ENCODE results near the gene EFHC2. TPM values are rescaled to one million over a fixed set of nuclear protein-coding genes. Genes with fewer than 3 reads are reported as not detected.

EFHC2 gene
- total and polyA plus RNA-seq, 2 donors (not counting 1 experiment from before 2014, with no cell fraction given), result 1.1 to 2.6 TPM

- Histone ChIP-seq H3K27ac (ENCODE audit: insufficient read depth, low read length) (no peak overlapping the region), H3K9ac (ENCODE audit: insufficient read depth, low read length) (no peak overlapping the region), H3K4me1 (ENCODE audit: control insufficient read depth, extremely low read depth, insufficient read depth, low read length) (no peaks in the 10 kb centered on the region), H3K4me3 (replicated peaks in 1 of 4; ENCODE audit: control extremely low read depth in 1 of 4, insufficient read depth in 1 of 4, low read depth in 3 of 4, low read length in 4 of 4) (no peak overlapping the region), H3K79me2 (ENCODE audit: control insufficient read depth, insufficient read depth, low read length) (no peaks in the 10 kb centered on the region), H3K4me2 (ENCODE audit: extremely low read depth, insufficient read depth, low read length) (no peak overlapping the region), H3K27me3 (ENCODE audit: control insufficient read depth, insufficient read depth, low read length) (no peaks in the 10 kb centered on the region), H4K20me1 (ENCODE audit: control insufficient read depth, extremely low read depth, insufficient read depth, low read length) (no peaks in the 10 kb centered on the region), H2AFZ (ENCODE audit: low read length) (no peak overlapping the region), H3K36me3 (ENCODE audit: control insufficient read depth, insufficient read depth, low read length) (no peaks in the 10 kb centered on the region), H3K9me3 (ENCODE audit: control insufficient read depth, insufficient read depth, low read depth, low read length) (no peaks in the 10 kb centered on the region)
- no peak for DNase-seq (ENCODE audit: low read depth in 2 of 2)
- TF ChIP-seq EZH2 (IDR thresholded peaks at IDR 0.05; ENCODE audit: low read length, missing control alignments), result no peak
- TF ChIP-seq CTCF (conservative IDR thresholded peaks at IDR 0.05 in 1 of 2, IDR thresholded peaks at IDR 0.05 in 1 of 2; ENCODE audit: low read depth in 1 of 2, low read length in 2 of 2), result no peak
Measured at GRCh38 chrX:44349561-44349960, 6.1 kb upstream of the EFHC2 start.

GRCh38 chrX:44344687-44345086 is 1.2 kb upstream of the EFHC2 start:
- H3K4me3 ChIP-seq (replicated peaks in 1 of 4; ENCODE audit: control extremely low read depth in 1 of 4, insufficient read depth in 1 of 4, low read depth in 3 of 4, low read length in 4 of 4), result no peak overlapping the region
- no peaks in the 10 kb centered on the region for H3K27me3 ChIP-seq (ENCODE audit: control insufficient read depth, insufficient read depth, low read length)
- peaks cover 3% of the 10 kb centered on the region for H3K4me1 ChIP-seq (ENCODE audit: control insufficient read depth, extremely low read depth, insufficient read depth, low read length)
- DNase-seq (ENCODE audit: low read depth in 2 of 2), result no peak
- H3K36me3 ChIP-seq (ENCODE audit: control insufficient read depth, insufficient read depth, low read length), result no peaks in the 10 kb centered on the region
- TF ChIP-seq EZH2 (IDR thresholded peaks at IDR 0.05; ENCODE audit: low read length, missing control alignments) (no peak), CTCF (conservative IDR thresholded peaks at IDR 0.05 in 1 of 2, IDR thresholded peaks at IDR 0.05 in 1 of 2; ENCODE audit: low read depth in 1 of 2, low read length in 2 of 2) (no peak)
- H4K20me1 ChIP-seq (ENCODE audit: control insufficient read depth, extremely low read depth, insufficient read depth, low read length), result no peaks in the 10 kb centered on the region
- no peak overlapping the region for H2AFZ ChIP-seq (ENCODE audit: low read length)
- no peaks in the 10 kb centered on the region for H3K9me3 ChIP-seq (ENCODE audit: control insufficient read depth, insufficient read depth, low read depth, low read length)
- H3K9ac ChIP-seq (ENCODE audit: insufficient read depth, low read length), result no peak overlapping the region
- no peak overlapping the region for H3K27ac ChIP-seq (ENCODE audit: insufficient read depth, low read length)
- no peaks in the 10 kb centered on the region for H3K79me2 ChIP-seq (ENCODE audit: control insufficient read depth, insufficient read depth, low read length)
- H3K4me2 ChIP-seq (ENCODE audit: extremely low read depth, insufficient read depth, low read length), result no peak overlapping the region

- DNase-seq (ENCODE audit: low read depth in 2 of 2), result no peak
- Histone ChIP-seq H3K4me2 (ENCODE audit: extremely low read depth, insufficient read depth, low read length) (no peak overlapping the region), H3K4me1 (ENCODE audit: control insufficient read depth, extremely low read depth, insufficient read depth, low read length) (peaks cover 3% of the 10 kb centered on the region), H2AFZ (ENCODE audit: low read length) (no peak overlapping the region), H3K79me2 (ENCODE audit: control insufficient read depth, insufficient read depth, low read length) (no peaks in the 10 kb centered on the region), H4K20me1 (ENCODE audit: control insufficient read depth, extremely low read depth, insufficient read depth, low read length) (no peaks in the 10 kb centered on the region), H3K27me3 (ENCODE audit: control insufficient read depth, insufficient read depth, low read length) (no peaks in the 10 kb centered on the region), H3K36me3 (ENCODE audit: control insufficient read depth, insufficient read depth, low read length) (no peaks in the 10 kb centered on the region), H3K4me3 (replicated peaks in 1 of 4; ENCODE audit: control extremely low read depth in 1 of 4, insufficient read depth in 1 of 4, low read depth in 3 of 4, low read length in 4 of 4) (no peak overlapping the region), H3K27ac (ENCODE audit: insufficient read depth, low read length) (no peak overlapping the region), H3K9ac (ENCODE audit: insufficient read depth, low read length) (no peak overlapping the region), H3K9me3 (ENCODE audit: control insufficient read depth, insufficient read depth, low read depth, low read length) (no peaks in the 10 kb centered on the region)
- TF ChIP-seq CTCF (conservative IDR thresholded peaks at IDR 0.05 in 1 of 2, IDR thresholded peaks at IDR 0.05 in 1 of 2; ENCODE audit: low read depth in 1 of 2, low read length in 2 of 2) (no peak), EZH2 (IDR thresholded peaks at IDR 0.05; ENCODE audit: low read length, missing control alignments) (no peak)
Measured at GRCh38 chrX:44344194-44344593, 722 bp upstream of the EFHC2 start.
